Astrocyte (in vitro differentiated cells and primary cell): ENCODE measurements around the gene RINL.

ENCODE experiments used
- CTCF ChIP-seq: IDR thresholded peaks from 2 replicates; pipeline ENCODE4 v1.5.1; 2011; ENCODE audit warnings: low read depth, mild to moderate bottlenecking, inconsistent platforms, low read length, moderate library complexity; ENCODE audit not compliant: insufficient read depth
- EZH2 ChIP-seq: IDR thresholded peaks from 2 replicates; pipeline ENCODE4 v1.6.1; 2012; ENCODE audit warnings: mild to moderate bottlenecking, low read length, inconsistent platforms; ENCODE audit not compliant: insufficient read depth

GRCh38 chr19:38910488-38910887 is 32.4 kb upstream of the RINL start:
- TF ChIP-seq CTCF (no peak), EZH2 (no peak)
